Stimulated activated CD4-positive, alpha-beta T cell treated with anti-CD3 and anti-CD28 coated beads, Interleukin-12 subunit alpha, Interleukin-12 subunit beta, amount 100 ng/mL, for 24 hours (primary cell): ENCODE results near the gene HSD3B2.

Experiments
- DNase-seq, 2 experiments: peaks; one replicate each; pipeline ENCODE4 v3.0.0-alpha.2; 2020; ENCODE audit warnings: low read depth in 2 of 2

HSD3B2 gene

GRCh38 chr1:119462964-119463363 is 48.0 kb downstream of the HSD3B2 start:
- no peak for DNase-seq

- no peak for DNase-seq
These were observed 48.6 kb downstream of the HSD3B2 start for GRCh38 chr1:119463569-119463968.

GRCh38 chr1:119466445-119466844 is 51.5 kb downstream of the HSD3B2 start:
- no peak for DNase-seq

- DNase-seq: no peak
These were observed 52.3 kb downstream of the HSD3B2 start for GRCh38 chr1:119467219-119467618.

GRCh38 chr1:119467857-119468668 is 53.1 kb downstream of the HSD3B2 start:
- DNase-seq: no peak

GRCh38 chr1:119469741-119470140 is 54.8 kb downstream of the HSD3B2 start:
- no peak for DNase-seq

GRCh38 chr1:119470377-119470776 is 55.4 kb downstream of the HSD3B2 start:
- no peak for DNase-seq

- DNase-seq: no peak
These were observed 56.0 kb downstream of the HSD3B2 start for GRCh38 chr1:119470958-119471357.

- no peak for DNase-seq
These were observed 56.6 kb downstream of the HSD3B2 start for GRCh38 chr1:119471566-119471965.

- no peak for DNase-seq
These were observed 57.3 kb downstream of the HSD3B2 start for GRCh38 chr1:119472080-119472818.
